ENCODE data around the gene PIM2. TPM values are rescaled to one million over a fixed set of nuclear protein-coding genes. Genes with fewer than 3 reads are reported as not detected.

Gene PIM2
- total RNA-seq, 1 donor from 2014 or later = 6.8 TPM

GRCh38 chrX:48960291-48960690, 41.5 kb upstream of the PIM2 start:
- Histone ChIP-seq H3K36me3 (ENCODE audit: control insufficient read depth, insufficient read depth, low read length) (no peaks in the 10 kb centered on the region), H3K4me3 (ENCODE audit: low read depth, low read length) (no peak overlapping the region), H3K27me3 (ENCODE audit: control insufficient read depth, insufficient read depth, low read length) (no peaks in the 10 kb centered on the region)
- TF ChIP-seq CTCF (IDR thresholded peaks at IDR 0.05; ENCODE audit: insufficient read depth, low read length, severe bottlenecking) = no peak
- DNase-seq (ENCODE audit: low read depth) (no peak), FAIRE-seq (no peak)

GRCh38 chrX:48958635-48959094, 39.8 kb upstream of the PIM2 start:
- Histone ChIP-seq H3K27me3 (ENCODE audit: control insufficient read depth, insufficient read depth, low read length) (no peaks in the 10 kb centered on the region), H3K36me3 (ENCODE audit: control insufficient read depth, insufficient read depth, low read length) (no peaks in the 10 kb centered on the region), H3K4me3 (ENCODE audit: low read depth, low read length) (peak overlapping the region; percentile 54)
- TF ChIP-seq CTCF (IDR thresholded peaks at IDR 0.05; ENCODE audit: insufficient read depth, low read length, severe bottlenecking) = no peak
- peak; percentile 49 for DNase-seq (ENCODE audit: low read depth)
- FAIRE-seq = no peak

GRCh38 chrX:48957827-48958634, 39.2 kb upstream of the PIM2 start:
- Histone ChIP-seq H3K27me3 (ENCODE audit: control insufficient read depth, insufficient read depth, low read length) (no peaks in the 10 kb centered on the region), H3K4me3 (ENCODE audit: low read depth, low read length) (peak overlapping the region; percentile 54), H3K36me3 (ENCODE audit: control insufficient read depth, insufficient read depth, low read length) (no peaks in the 10 kb centered on the region)
- FAIRE-seq (peak; percentile 91), DNase-seq (ENCODE audit: low read depth) (peak; percentile 92)
- no peak for TF ChIP-seq CTCF (IDR thresholded peaks at IDR 0.05; ENCODE audit: insufficient read depth, low read length, severe bottlenecking)

- no peaks in the 10 kb centered on the region for H3K36me3 ChIP-seq (ENCODE audit: control insufficient read depth, insufficient read depth, low read length)
- no peak for DNase-seq (ENCODE audit: low read depth)
- no peak for TF ChIP-seq CTCF (IDR thresholded peaks at IDR 0.05; ENCODE audit: insufficient read depth, low read length, severe bottlenecking)
- peak within 1 kb of the TSS; percentile 54 for H3K4me3 ChIP-seq (ENCODE audit: low read depth, low read length)
- no peaks in the 10 kb centered on the region for H3K27me3 ChIP-seq (ENCODE audit: control insufficient read depth, insufficient read depth, low read length)
- FAIRE-seq = no peak
These were observed 38.6 kb upstream of the PIM2 start, which contains the start of gene OTUD5 for GRCh38 chrX:48957477-48957826. Gene OTUD5 (minus strand): TSS chrX:48957607. CDS start chrX:48957570, 37 bp downstream.

- FAIRE-seq (no peak), DNase-seq (ENCODE audit: low read depth) (no peak)
- no peaks in the 10 kb centered on the region for H3K36me3 ChIP-seq (ENCODE audit: control insufficient read depth, insufficient read depth, low read length)
- H3K27me3 ChIP-seq (ENCODE audit: control insufficient read depth, insufficient read depth, low read length) = no peaks in the 10 kb centered on the region
- TF ChIP-seq CTCF (IDR thresholded peaks at IDR 0.05; ENCODE audit: insufficient read depth, low read length, severe bottlenecking) = no peak
- peak overlapping the region; percentile 54 for H3K4me3 ChIP-seq (ENCODE audit: low read depth, low read length)
These were observed 38.0 kb upstream of the PIM2 start for GRCh38 chrX:48956728-48957414.
